NCI-H510A (cell line): ENCODE results near the gene METAP1D.

ENCODE experiments used
- DNase-seq: peaks from one replicate; lab custom pipeline; 2025; lab: John Stamatoyannopoulos, UW

Gene METAP1D

GRCh38 chr2:172080641-172081220 is 81.0 kb downstream of the METAP1D start:
- DNase-seq, result no peak

GRCh38 chr2:172081221-172082022 is 81.7 kb downstream of the METAP1D start:
- DNase-seq, result no peak

- DNase-seq, result no peak
Measured at GRCh38 chr2:172082105-172082943, 82.6 kb downstream of the METAP1D start.

- no peak for DNase-seq
Measured at GRCh38 chr2:172082944-172083627, 83.3 kb downstream of the METAP1D start.

GRCh38 chr2:172083628-172084394 is 84.1 kb downstream of the METAP1D start:
- DNase-seq, result no peak

GRCh38 chr2:172084395-172084644 is 84.6 kb downstream of the METAP1D start:
- DNase-seq, result peak; percentile 28

GRCh38 chr2:172084645-172085459 is 85.1 kb downstream of the METAP1D start:
- DNase-seq, result peak; percentile 97

- DNase-seq, result peak; percentile 66
Measured at GRCh38 chr2:172085460-172086159, 85.9 kb downstream of the METAP1D start, which contains the start of gene DLX1. Gene DLX1, plus strand, starts transcription at chr2:172085507. Its CDS starts 171 bp downstream, at chr2:172085678.

GRCh38 chr2:172086241-172087206 is 86.8 kb downstream of the METAP1D start:
- DNase-seq, result peak; percentile 71

- DNase-seq, result no peak
Measured at GRCh38 chr2:172087207-172087779, 87.5 kb downstream of the METAP1D start.

- no peak for DNase-seq
Measured at GRCh38 chr2:172087780-172088244, 88.1 kb downstream of the METAP1D start.

- DNase-seq, result no peak
Measured at GRCh38 chr2:172088245-172089004, 88.7 kb downstream of the METAP1D start.

GRCh38 chr2:172089005-172089504 is 89.3 kb downstream of the METAP1D start:
- DNase-seq, result no peak

GRCh38 chr2:172089633-172090032 is 89.9 kb downstream of the METAP1D start:
- no peak for DNase-seq

GRCh38 chr2:172090044-172090961 is 90.5 kb downstream of the METAP1D start:
- no peak for DNase-seq

- no peak for DNase-seq
Measured at GRCh38 chr2:172091000-172091641, 91.4 kb downstream of the METAP1D start.
